ENCODE measurements around the gene SLC38A10. TPM values are rescaled to one million over a fixed set of nuclear protein-coding genes. Genes with fewer than 3 reads are reported as not detected.

SLC38A10 gene
- polyA plus RNA-seq, 1 experiment, result 29.3 TPM

GRCh38 chr17:81305051-81305630 is 10.0 kb upstream of the SLC38A10 start:
- no peak overlapping the region for H3K4me3 ChIP-seq (ENCODE audit: low read depth, low read length)
- DNase-seq (ENCODE audit: low read depth, low spot score), result no peak
- H3K9me3 ChIP-seq (ENCODE audit: control insufficient read depth, insufficient read depth, low read length), result no peaks in the 10 kb centered on the region; the same call in 1 of the 2 replicates
- ChIA-PET CTCF (no interaction called here), POLR2A (no interaction called here)
- H3K27ac ChIP-seq (ENCODE audit: low read depth, low read length), result no peak overlapping the region
- TF ChIP-seq CTCF (IDR thresholded peaks at IDR 0.05; ENCODE audit: low read depth, low read length), result no peak
- H3K27me3 ChIP-seq (ENCODE audit: control insufficient read depth, insufficient read depth, low read length), result peaks cover 2% of the 10 kb centered on the region

DNA sequence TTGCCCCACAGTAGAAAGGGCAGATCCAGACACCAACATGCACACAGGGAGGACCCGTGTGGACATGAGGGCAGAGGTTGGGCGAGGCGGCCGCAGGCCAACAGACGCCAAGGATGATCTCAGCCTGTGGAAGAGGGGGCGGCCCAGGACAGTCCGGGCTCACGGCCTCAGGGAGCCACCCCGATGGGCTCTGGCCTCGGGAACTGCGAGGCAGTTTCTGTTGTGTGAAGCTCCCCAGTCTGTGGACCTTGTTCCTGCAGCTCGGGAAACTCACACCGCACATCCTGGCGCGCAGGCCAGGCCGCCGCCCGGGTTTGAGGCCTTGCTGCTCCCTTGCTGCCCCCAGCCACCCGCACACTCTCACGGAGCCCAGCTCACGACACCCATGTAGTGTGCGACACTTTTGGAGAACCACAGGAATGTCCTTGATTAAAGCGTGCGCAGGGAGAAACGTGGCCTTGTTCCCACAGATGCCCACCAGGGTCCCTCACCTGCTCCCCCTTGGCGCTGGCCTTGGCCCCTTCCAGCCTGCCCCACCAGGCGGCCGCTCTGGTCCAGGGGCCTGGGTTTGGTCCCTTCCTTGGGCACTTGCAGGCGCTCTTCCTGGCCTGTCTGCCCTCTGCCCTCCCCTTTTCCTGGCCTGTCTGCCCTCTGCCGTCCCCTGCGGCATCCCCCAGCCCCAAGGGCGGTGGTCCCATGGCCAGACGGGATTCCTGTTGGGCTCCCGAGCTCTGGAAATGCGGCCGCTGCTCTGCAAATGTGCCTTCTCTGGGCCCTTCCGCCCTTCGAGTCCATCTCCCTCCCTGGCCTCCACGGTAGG is 9.3 kb upstream of the SLC38A10 start:
- no peak for DNase-seq (ENCODE audit: low read depth, low spot score)
- Histone ChIP-seq H3K27ac (ENCODE audit: low read depth, low read length) (no peak overlapping the region), H3K4me3 (ENCODE audit: low read depth, low read length) (no peak overlapping the region), H3K9me3 (ENCODE audit: control insufficient read depth, insufficient read depth, low read length) (no peaks in the 10 kb centered on the region; the same call in 1 of the 2 replicates), H3K27me3 (ENCODE audit: control insufficient read depth, insufficient read depth, low read length) (peaks cover 2% of the 10 kb centered on the region)
- no peak for TF ChIP-seq CTCF (IDR thresholded peaks at IDR 0.05; ENCODE audit: low read depth, low read length)
- CTCF ChIA-PET, result no interaction called here
- POLR2A ChIA-PET, result no interaction called here

GRCh38 chr17:81303385-81303784 is 8.3 kb upstream of the SLC38A10 start:
- ChIA-PET CTCF (no interaction called here), POLR2A (no interaction called here)
- H3K9me3 ChIP-seq (ENCODE audit: control insufficient read depth, insufficient read depth, low read length), result no peaks in the 10 kb centered on the region; the same call in 1 of the 2 replicates
- H3K4me3 ChIP-seq (ENCODE audit: low read depth, low read length), result no peak overlapping the region
- peaks cover 2% of the 10 kb centered on the region for H3K27me3 ChIP-seq (ENCODE audit: control insufficient read depth, insufficient read depth, low read length)
- DNase-seq (ENCODE audit: low read depth, low spot score), result no peak
- no peak for TF ChIP-seq CTCF (IDR thresholded peaks at IDR 0.05; ENCODE audit: low read depth, low read length)
- H3K27ac ChIP-seq (ENCODE audit: low read depth, low read length), result no peak overlapping the region

GRCh38 chr17:81302861-81303333 is 7.8 kb upstream of the SLC38A10 start:
- Histone ChIP-seq H3K9me3 (ENCODE audit: control insufficient read depth, insufficient read depth, low read length) (no peaks in the 10 kb centered on the region; the same call in 1 of the 2 replicates), H3K4me3 (ENCODE audit: low read depth, low read length) (no peak overlapping the region), H3K27ac (ENCODE audit: low read depth, low read length) (no peak overlapping the region), H3K27me3 (ENCODE audit: control insufficient read depth, insufficient read depth, low read length) (peaks cover 2% of the 10 kb centered on the region)
- DNase-seq (ENCODE audit: low read depth, low spot score), result no peak
- no peak for TF ChIP-seq CTCF (IDR thresholded peaks at IDR 0.05; ENCODE audit: low read depth, low read length)
- CTCF ChIA-PET, result no interaction called here
- POLR2A ChIA-PET, result no interaction called here

DNA sequence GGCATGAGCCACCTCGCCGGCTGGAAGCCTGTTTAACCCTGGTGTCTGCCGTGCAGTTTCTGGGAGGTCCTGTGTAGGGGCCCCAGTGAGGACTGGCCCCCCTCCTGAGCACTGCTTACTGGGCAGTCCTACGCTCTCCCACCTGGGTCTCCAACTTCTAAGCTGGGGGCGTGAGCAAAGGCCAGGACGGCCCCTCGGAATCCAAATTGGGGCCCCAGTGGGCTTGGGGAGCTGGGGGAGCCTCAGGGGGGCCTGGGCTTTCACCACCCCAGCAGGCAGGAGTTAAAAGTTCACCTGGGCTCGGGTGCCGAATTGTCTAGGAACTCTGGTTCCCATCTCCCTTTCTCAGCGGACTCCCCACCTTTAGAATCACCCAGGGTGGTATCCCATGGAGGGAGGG is 7.2 kb upstream of the SLC38A10 start:
- CTCF ChIA-PET, result no interaction called here
- POLR2A ChIA-PET, result no interaction called here

More for the DNA sequence above, 7.2 kb upstream of the SLC38A10 start:
- Histone ChIP-seq H3K27me3 (ENCODE audit: control insufficient read depth, insufficient read depth, low read length) (peaks cover 2% of the 10 kb centered on the region), H3K4me3 (ENCODE audit: low read depth, low read length) (no peak overlapping the region), H3K27ac (ENCODE audit: low read depth, low read length) (no peak overlapping the region), H3K9me3 (ENCODE audit: control insufficient read depth, insufficient read depth, low read length) (no peaks in the 10 kb centered on the region; the same call in 1 of the 2 replicates)
- no peak for TF ChIP-seq CTCF (IDR thresholded peaks at IDR 0.05; ENCODE audit: low read depth, low read length)
- DNase-seq (ENCODE audit: low read depth, low spot score), result no peak
